Measurements from ENCODE around the gene CCDC137.

CCDC137 gene

GRCh38 chr17:81683584-81684441 is 17.3 kb downstream of the CCDC137 start, which contains the start of the genes ARL16 and HGS:
Gene ARL16 (minus strand): TSS chr17:81683797. CDS start chr17:81683753, 44 bp downstream.
Gene HGS (plus strand): TSS chr17:81684011. CDS start chr17:81684067, 56 bp downstream.
- Mint-ChIP-seq H3K4me3 (peak within 1 kb of the TSS; percentile 98), H3K27me3 (ENCODE audit: low read depth) (no peaks in the 10 kb centered on the region), H3K9me3 (no peaks in the 10 kb centered on the region), H3K36me3 (ENCODE audit: low read depth) (peaks cover 26% of the 10 kb centered on the region), H3K27ac (peak within 1 kb of the TSS; percentile 95), H3K4me1 (ENCODE audit: low read depth) (peaks cover 21% of the 10 kb centered on the region)

- Mint-ChIP-seq H3K36me3 (ENCODE audit: low read depth) (peaks cover 31% of the 10 kb centered on the region), H3K27me3 (ENCODE audit: low read depth) (no peaks in the 10 kb centered on the region), H3K4me3 (peak overlapping the region; percentile 85), H3K9me3 (no peaks in the 10 kb centered on the region), H3K27ac (peak overlapping the region; percentile 70), H3K4me1 (ENCODE audit: low read depth) (peaks cover 21% of the 10 kb centered on the region)
These were observed 17.9 kb downstream of the CCDC137 start for GRCh38 chr17:81684442-81684911.

GRCh38 chr17:81685108-81685507 is 18.6 kb downstream of the CCDC137 start:
- no peaks in the 10 kb centered on the region for H3K9me3 Mint-ChIP-seq
- H3K4me3 Mint-ChIP-seq = peak overlapping the region; percentile 85
- no peaks in the 10 kb centered on the region for H3K27me3 Mint-ChIP-seq (ENCODE audit: low read depth)
- H3K4me1 Mint-ChIP-seq (ENCODE audit: low read depth) = peaks cover 21% of the 10 kb centered on the region
- peaks cover 34% of the 10 kb centered on the region for H3K36me3 Mint-ChIP-seq (ENCODE audit: low read depth)
- H3K27ac Mint-ChIP-seq = no peak overlapping the region

- no peaks in the 10 kb centered on the region for H3K27me3 Mint-ChIP-seq (ENCODE audit: low read depth)
- peaks cover 34% of the 10 kb centered on the region for H3K36me3 Mint-ChIP-seq (ENCODE audit: low read depth)
- H3K4me3 Mint-ChIP-seq = no peak overlapping the region
- H3K4me1 Mint-ChIP-seq (ENCODE audit: low read depth) = peaks cover 21% of the 10 kb centered on the region
- no peak overlapping the region for H3K27ac Mint-ChIP-seq
- H3K9me3 Mint-ChIP-seq = no peaks in the 10 kb centered on the region
These were observed 20.1 kb downstream of the CCDC137 start for GRCh38 chr17:81686614-81687013.

GRCh38 chr17:81687770-81688541 is 21.4 kb downstream of the CCDC137 start:
- Mint-ChIP-seq H3K4me1 (ENCODE audit: low read depth) (peaks cover 13% of the 10 kb centered on the region), H3K4me3 (no peak overlapping the region), H3K27me3 (ENCODE audit: low read depth) (no peaks in the 10 kb centered on the region), H3K9me3 (no peaks in the 10 kb centered on the region), H3K27ac (no peak overlapping the region), H3K36me3 (ENCODE audit: low read depth) (peaks cover 36% of the 10 kb centered on the region)

- H3K4me3 Mint-ChIP-seq = no peak overlapping the region
- H3K27ac Mint-ChIP-seq = no peak overlapping the region
- no peaks in the 10 kb centered on the region for H3K9me3 Mint-ChIP-seq
- peaks cover 35% of the 10 kb centered on the region for H3K36me3 Mint-ChIP-seq (ENCODE audit: low read depth)
- no peaks in the 10 kb centered on the region for H3K27me3 Mint-ChIP-seq (ENCODE audit: low read depth)
- peaks cover 11% of the 10 kb centered on the region for H3K4me1 Mint-ChIP-seq (ENCODE audit: low read depth)
These were observed 22.1 kb downstream of the CCDC137 start for GRCh38 chr17:81688616-81689015.

- no peak overlapping the region for H3K27ac Mint-ChIP-seq
- no peak overlapping the region for H3K4me3 Mint-ChIP-seq
- no peaks in the 10 kb centered on the region for H3K9me3 Mint-ChIP-seq
- H3K27me3 Mint-ChIP-seq (ENCODE audit: low read depth) = no peaks in the 10 kb centered on the region
- peaks cover 30% of the 10 kb centered on the region for H3K36me3 Mint-ChIP-seq (ENCODE audit: low read depth)
- H3K4me1 Mint-ChIP-seq (ENCODE audit: low read depth) = peaks cover 2% of the 10 kb centered on the region
These were observed 23.5 kb downstream of the CCDC137 start for GRCh38 chr17:81690066-81690465.

GRCh38 chr17:81690549-81690948 is 24.0 kb downstream of the CCDC137 start:
- Mint-ChIP-seq H3K4me1 (ENCODE audit: low read depth) (peaks cover 2% of the 10 kb centered on the region), H3K4me3 (no peak overlapping the region), H3K27me3 (ENCODE audit: low read depth) (no peaks in the 10 kb centered on the region), H3K27ac (no peak overlapping the region), H3K9me3 (no peaks in the 10 kb centered on the region), H3K36me3 (ENCODE audit: low read depth) (peaks cover 26% of the 10 kb centered on the region)

- no peaks in the 10 kb centered on the region for H3K27me3 Mint-ChIP-seq (ENCODE audit: low read depth)
- H3K4me1 Mint-ChIP-seq (ENCODE audit: low read depth) = peaks cover 2% of the 10 kb centered on the region
- H3K9me3 Mint-ChIP-seq = no peaks in the 10 kb centered on the region
- H3K36me3 Mint-ChIP-seq (ENCODE audit: low read depth) = peaks cover 23% of the 10 kb centered on the region
- H3K4me3 Mint-ChIP-seq = no peak overlapping the region
- no peak overlapping the region for H3K27ac Mint-ChIP-seq
These were observed 24.7 kb downstream of the CCDC137 start for GRCh38 chr17:81691196-81691595.

- Mint-ChIP-seq H3K4me1 (ENCODE audit: low read depth) (peaks cover 2% of the 10 kb centered on the region), H3K27me3 (ENCODE audit: low read depth) (no peaks in the 10 kb centered on the region), H3K36me3 (ENCODE audit: low read depth) (peaks cover 21% of the 10 kb centered on the region)
These were observed 25.1 kb downstream of the CCDC137 start for GRCh38 chr17:81691608-81692007.

GRCh38 chr17:81693509-81694210 is 27.1 kb downstream of the CCDC137 start:
- no peaks in the 10 kb centered on the region for H3K4me1 Mint-ChIP-seq (ENCODE audit: low read depth)
- no peaks in the 10 kb centered on the region for H3K9me3 Mint-ChIP-seq
- H3K27ac Mint-ChIP-seq = no peak overlapping the region
- no peaks in the 10 kb centered on the region for H3K27me3 Mint-ChIP-seq (ENCODE audit: low read depth)
- H3K36me3 Mint-ChIP-seq (ENCODE audit: low read depth) = peaks cover 21% of the 10 kb centered on the region
- no peak overlapping the region for H3K4me3 Mint-ChIP-seq

More at GRCh38 chr17:81691608-81692007, 25.1 kb downstream of the CCDC137 start:
- Mint-ChIP-seq H3K9me3 (no peaks in the 10 kb centered on the region), H3K27ac (no peak overlapping the region), H3K4me3 (no peak overlapping the region)

- Mint-ChIP-seq H3K9me3 (no peaks in the 10 kb centered on the region), H3K27ac (no peak overlapping the region), H3K4me1 (ENCODE audit: low read depth) (no peaks in the 10 kb centered on the region), H3K4me3 (no peak overlapping the region), H3K27me3 (ENCODE audit: low read depth) (no peaks in the 10 kb centered on the region), H3K36me3 (ENCODE audit: low read depth) (peaks cover 15% of the 10 kb centered on the region)
These were observed 28.3 kb downstream of the CCDC137 start for GRCh38 chr17:81694810-81695209.

- Mint-ChIP-seq H3K27me3 (ENCODE audit: low read depth) (no peaks in the 10 kb centered on the region), H3K27ac (no peak overlapping the region), H3K4me3 (no peak overlapping the region), H3K4me1 (ENCODE audit: low read depth) (no peaks in the 10 kb centered on the region), H3K36me3 (ENCODE audit: low read depth) (peaks cover 15% of the 10 kb centered on the region), H3K9me3 (no peaks in the 10 kb centered on the region)
These were observed 28.7 kb downstream of the CCDC137 start for GRCh38 chr17:81695211-81695610.

- H3K27ac Mint-ChIP-seq = no peak overlapping the region
- H3K36me3 Mint-ChIP-seq (ENCODE audit: low read depth) = peaks cover 17% of the 10 kb centered on the region
- peaks cover under 1% of the 10 kb centered on the region for H3K4me1 Mint-ChIP-seq (ENCODE audit: low read depth)
- no peaks in the 10 kb centered on the region for H3K9me3 Mint-ChIP-seq
- no peaks in the 10 kb centered on the region for H3K27me3 Mint-ChIP-seq (ENCODE audit: low read depth)
- no peak overlapping the region for H3K4me3 Mint-ChIP-seq
These were observed 29.3 kb downstream of the CCDC137 start for GRCh38 chr17:81695801-81696200.
